Mesenchymal stem cell (in vitro differentiated cells and primary cell): Measurements from ENCODE around the gene TDRD9.

Experiments
- DNase-seq: peaks from one replicate; pipeline ENCODE4 v3.0.0-alpha.2; 2013
- H2AFZ ChIP-seq: one replicate; pipeline ENCODE4 v1.6.1; 2013; ENCODE audit warnings: low read depth, mild to moderate bottlenecking, control low read depth, inconsistent platforms, low read length, moderate library complexity
- H2AK5ac ChIP-seq: 2 replicates; pipeline ENCODE4 v1.6.1; 2013; ENCODE audit warnings: low read length, moderate library complexity, mild to moderate bottlenecking, inconsistent platforms; ENCODE audit not compliant: severe bottlenecking
- H2BK120ac ChIP-seq: one replicate; pipeline ENCODE4 v1.6.1; 2013; ENCODE audit warnings: low read depth, mild to moderate bottlenecking, inconsistent platforms, low read length, moderate library complexity
- H2BK12ac ChIP-seq, 2 experiments: one replicate each; pipeline ENCODE4 v1.6.1; 2013; ENCODE audit warnings: inconsistent platforms in 2 of 2, low read length in 2 of 2, mild to moderate bottlenecking in 2 of 2, moderate library complexity in 2 of 2, control low read depth in 1 of 2
- H2BK15ac ChIP-seq: one replicate; pipeline ENCODE4 v1.6.1; 2013; ENCODE audit warnings: mild to moderate bottlenecking, low read depth, inconsistent platforms; ENCODE audit not compliant: poor library complexity, severe bottlenecking
- H2BK5ac ChIP-seq: 2 replicates; pipeline ENCODE4 v1.6.1; 2013; ENCODE audit warnings: low read depth, mild to moderate bottlenecking, low read length, control low read depth, inconsistent platforms; ENCODE audit not compliant: poor library complexity, severe bottlenecking
- H3K14ac ChIP-seq, 2 experiments: one replicate each; pipeline ENCODE4 v1.6.1; 2013; ENCODE audit warnings: inconsistent platforms in 2 of 2, low read length in 2 of 2, control low read depth in 1 of 2, mild to moderate bottlenecking in 1 of 2, moderate library complexity in 1 of 2
- H3K18ac ChIP-seq, 2 experiments: one replicate each; pipeline ENCODE4 v1.6.1; 2013; ENCODE audit warnings: inconsistent platforms in 2 of 2, low read length in 2 of 2, control low read depth in 1 of 2, low read depth in 1 of 2, mild to moderate bottlenecking in 1 of 2
- H3K23ac ChIP-seq, 2 experiments: one replicate each; pipeline ENCODE4 v1.6.1; 2013; ENCODE audit warnings: inconsistent platforms in 2 of 2, low read length in 2 of 2, mild to moderate bottlenecking in 2 of 2, moderate library complexity in 2 of 2, control low read depth in 1 of 2
- H3K27ac ChIP-seq: 2 replicates; pipeline ENCODE4 v1.5.1; 2013; ENCODE audit warnings: mild to moderate bottlenecking, moderate library complexity, low read length, control low read depth, inconsistent platforms; ENCODE audit not compliant: poor library complexity, severe bottlenecking
- H3K27me3 ChIP-seq, 2 experiments: 2 replicates each; pipeline versions ENCODE4 v1.6.1 to v1.7.0; 2013; ENCODE audit warnings: low read length in 2 of 2, mild to moderate bottlenecking in 2 of 2, moderate library complexity in 2 of 2, control low read depth in 1 of 2, inconsistent platforms in 1 of 2; ENCODE audit not compliant: control insufficient read depth in 1 of 2, insufficient read depth in 1 of 2
- H3K36me3 ChIP-seq, 2 experiments: 2 replicates each; pipeline versions ENCODE4 v1.6.1 to v1.7.0; 2013; ENCODE audit warnings: low read length in 2 of 2, control low read depth in 1 of 2, inconsistent platforms in 1 of 2, low read depth in 1 of 2, mild to moderate bottlenecking in 1 of 2; ENCODE audit not compliant: insufficient read depth in 2 of 2, control insufficient read depth in 1 of 2
- H3K4ac ChIP-seq, 2 experiments: one replicate each; pipeline ENCODE4 v1.6.1; 2013; ENCODE audit warnings: inconsistent platforms in 2 of 2, low read length in 2 of 2, mild to moderate bottlenecking in 2 of 2, moderate library complexity in 2 of 2, control low read depth in 1 of 2, low read depth in 1 of 2
- H3K4me1 ChIP-seq: 2 replicates; pipeline ENCODE4 v1.6.1; 2013; ENCODE audit warnings: low read depth, low read length, control low read depth; ENCODE audit not compliant: control insufficient read depth, insufficient read depth
- H3K4me2 ChIP-seq: 2 replicates; pipeline ENCODE4 v1.6.1; 2013; ENCODE audit warnings: low read length, mild to moderate bottlenecking, inconsistent platforms; ENCODE audit not compliant: poor library complexity, severe bottlenecking
- H3K4me3 ChIP-seq, 2 experiments: 2 replicates each; pipeline versions ENCODE4 v1.5.1 to v1.7.0; 2013; ENCODE audit warnings: low read length in 2 of 2, mild to moderate bottlenecking in 2 of 2, control low read depth in 1 of 2, low read depth in 1 of 2; ENCODE audit not compliant: insufficient read depth in 1 of 2
- H3K79me1 ChIP-seq: replicated peaks from 2 replicates; pipeline ENCODE4 v1.6.1; 2013; ENCODE audit warnings: mild to moderate bottlenecking, control low read depth, low read length, inconsistent platforms; ENCODE audit not compliant: poor library complexity, severe bottlenecking
- H3K9ac ChIP-seq: 2 replicates; pipeline ENCODE4 v1.7.0; 2013; ENCODE audit warnings: mild to moderate bottlenecking, low read length, moderate library complexity
- H3K9me3 ChIP-seq: 2 replicates; pipeline ENCODE4 v1.7.0; 2013; ENCODE audit warnings: mild to moderate bottlenecking, low read length; ENCODE audit not compliant: control insufficient read depth
- H4K8ac ChIP-seq: one replicate; pipeline ENCODE4 v1.6.1; 2013; ENCODE audit warnings: inconsistent platforms, mild to moderate bottlenecking, low read length, moderate library complexity
- H4K91ac ChIP-seq: one replicate; pipeline ENCODE4 v1.6.1; 2013; ENCODE audit warnings: mild to moderate bottlenecking, low read length, inconsistent platforms
- WGBS: methylation state at CpG from one replicate; pipeline ENCODE4 v1.1.7; 2013; ENCODE audit warnings: mixed read lengths; 5-methylcytosine and 5-hydroxymethylcytosine counted together

The TDRD9 gene

DNA sequence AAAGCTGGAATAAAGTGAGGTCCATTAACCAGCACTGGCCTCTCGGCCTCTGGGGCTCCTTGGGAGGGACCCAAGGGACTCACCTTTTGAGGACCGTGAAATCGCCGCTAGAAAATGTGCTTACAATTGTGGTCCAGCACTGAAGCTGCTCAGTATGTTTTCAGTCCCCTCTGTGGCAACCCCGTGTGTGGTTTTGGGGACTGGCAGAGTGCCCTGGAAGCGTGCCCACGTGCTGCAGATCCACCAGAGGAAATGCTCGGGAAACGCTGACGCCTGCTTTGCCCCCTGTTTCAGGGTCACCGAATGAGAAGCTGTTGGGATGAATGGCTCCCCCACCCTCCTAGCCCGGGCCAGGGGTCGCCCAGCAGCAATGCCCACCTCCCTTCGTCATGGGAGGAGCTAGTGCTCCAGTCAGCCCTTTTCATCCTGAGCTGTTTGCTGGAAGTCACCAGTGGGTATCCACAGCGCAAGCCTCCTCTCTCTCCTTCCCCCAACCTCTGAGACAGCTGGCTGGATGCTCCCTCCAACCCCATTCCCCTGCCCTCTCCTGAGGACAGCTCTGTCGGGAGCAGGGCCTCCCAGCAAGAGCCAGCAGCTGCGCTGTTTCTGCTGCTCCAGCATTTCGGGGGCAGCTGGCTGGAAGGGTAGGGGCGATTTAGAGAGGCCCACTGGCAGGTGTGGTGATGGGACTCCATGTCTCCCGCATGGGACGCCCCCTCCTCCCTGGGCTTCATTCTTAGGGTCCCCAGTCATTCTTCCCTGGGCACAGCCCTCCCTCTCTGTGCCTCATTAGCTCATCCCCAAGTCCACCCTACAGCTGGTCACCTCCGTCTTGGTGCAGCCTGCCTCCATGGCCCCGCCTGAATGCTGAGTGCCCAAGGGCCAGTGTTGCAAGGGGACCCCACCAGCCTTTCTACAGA, 47.6 kb upstream of the TDRD9 start:
- Histone ChIP-seq H3K27ac (peak overlapping the region; percentile 33), H2BK120ac (no peak overlapping the region), H4K8ac (no peak overlapping the region), H2BK12ac (no peak overlapping the region), H2BK5ac (no peak overlapping the region), H3K4me3 (peak overlapping the region in 1 of 2 experiments; percentile 61), H2BK15ac (no peak overlapping the region), H3K4ac (no peak overlapping the region), H3K4me2 (peak overlapping the region; percentile 65), H2AFZ (no peak overlapping the region), H3K18ac (no peak overlapping the region), H2AK5ac (no peak overlapping the region), H3K14ac (no peak overlapping the region), H3K23ac (no peak overlapping the region), H3K4me1 (peaks cover 35% of the 10 kb centered on the region), H3K79me1 (no peaks in the 10 kb centered on the region), H3K9me3 (no peaks in the 10 kb centered on the region), H4K91ac (no peak overlapping the region), H3K36me3 (no peaks in the 10 kb centered on the region), H3K27me3 (peaks cover 11 to 49% of the 10 kb centered on the region in 2 experiments), H3K9ac (no peak overlapping the region)
- no peak for DNase-seq
- 80% methylated on average over 22 of the region's 23 CpGs for WGBS

DNA sequence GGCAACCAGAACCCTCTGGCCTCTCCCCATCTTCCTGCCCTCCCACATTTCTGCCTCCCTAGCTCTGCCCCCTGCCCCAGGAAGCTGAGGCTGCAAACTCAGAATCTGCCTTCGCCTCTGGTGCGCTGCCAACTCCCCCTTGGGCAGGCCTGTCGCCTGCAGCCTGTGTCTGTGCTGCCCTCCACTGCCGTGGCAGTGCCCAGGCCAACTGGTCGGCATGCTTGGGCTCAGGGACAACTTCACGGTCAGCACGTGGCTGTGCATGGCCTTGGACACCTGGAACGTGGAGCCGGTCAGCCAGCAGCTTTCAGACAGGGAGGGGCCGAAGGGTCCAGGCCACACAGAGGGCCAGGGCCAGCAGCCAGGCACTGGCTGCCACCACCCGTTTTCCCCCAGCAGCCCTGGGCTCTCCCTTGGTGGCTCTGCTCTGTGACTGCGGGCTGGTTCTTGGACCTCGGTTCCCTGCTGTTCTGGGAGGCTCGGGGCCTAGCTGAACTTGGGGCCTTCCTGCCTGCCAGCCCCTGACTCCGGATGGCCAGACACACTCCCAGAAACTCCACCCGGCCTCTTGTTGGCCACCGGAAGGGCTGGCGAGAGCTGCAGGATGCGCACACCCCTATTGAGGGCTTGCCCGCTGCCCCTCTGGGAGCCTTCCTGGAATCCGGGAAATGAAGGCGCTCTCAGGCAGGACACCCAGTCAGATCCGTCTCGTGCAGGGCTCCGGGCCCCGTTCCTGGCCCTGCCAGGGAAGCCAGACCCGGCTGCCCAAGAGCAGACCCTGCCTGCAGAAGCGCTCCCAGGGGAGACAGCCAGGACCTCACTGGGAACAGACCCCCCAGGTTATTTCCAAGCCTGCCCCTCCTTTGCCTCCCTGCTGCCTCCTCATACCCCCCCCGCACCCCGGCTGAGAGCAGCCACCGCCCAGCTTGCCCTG, 46.7 kb upstream of the TDRD9 start:
- WGBS = 89% methylated on average over 31 of the region's 31 CpGs

DNA sequence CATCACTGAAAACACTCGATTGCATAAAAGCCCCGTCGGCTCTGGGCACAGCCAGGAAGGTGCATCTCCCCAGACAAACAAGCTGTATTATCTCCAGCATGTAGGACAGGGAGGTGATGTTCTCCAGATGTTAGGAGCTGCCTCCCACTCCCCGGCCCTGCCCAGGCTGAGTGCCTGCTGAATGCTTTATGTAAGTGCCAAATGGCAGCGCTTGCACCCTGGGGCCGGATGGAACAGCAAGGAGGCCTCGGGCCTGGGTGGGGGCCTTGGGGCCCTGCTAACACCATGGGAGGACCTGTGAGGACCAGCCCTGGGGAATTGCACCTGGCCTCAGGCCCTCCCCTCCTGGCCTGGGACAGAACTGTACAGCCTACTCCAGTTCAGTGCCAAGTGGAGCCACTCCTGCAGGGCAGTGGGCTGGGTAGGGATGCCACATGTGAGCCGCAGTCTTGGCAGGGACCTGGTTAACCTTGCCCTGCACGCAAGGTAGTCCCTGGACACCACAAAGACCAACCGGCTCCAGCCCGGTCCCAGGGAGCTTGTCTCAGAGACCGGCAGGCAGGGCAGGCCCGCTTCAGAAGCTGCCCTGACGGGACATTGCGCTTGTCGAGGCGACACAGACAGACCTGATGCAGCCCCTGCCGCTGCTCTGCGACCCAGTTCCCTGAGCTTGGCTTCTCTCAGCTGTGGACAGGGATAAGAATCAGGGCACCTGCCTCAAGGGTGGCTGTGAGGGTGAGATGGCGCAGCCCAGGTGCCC, 45.6 kb upstream of the TDRD9 start:
- no peak overlapping the region for H2BK5ac ChIP-seq
- no peak overlapping the region for H4K91ac ChIP-seq
- peak overlapping the region in 1 of 2 experiments; percentile 7 for H3K4me3 ChIP-seq
- H3K4me2 ChIP-seq = no peak overlapping the region
- no peak overlapping the region for H3K23ac ChIP-seq
- H2BK12ac ChIP-seq = no peak overlapping the region
- WGBS = 89% methylated on average over 20 of the region's 20 CpGs
- H3K4me1 ChIP-seq = peaks cover 39% of the 10 kb centered on the region
- H3K9me3 ChIP-seq = no peaks in the 10 kb centered on the region
- no peak overlapping the region for H2BK120ac ChIP-seq
- no peak overlapping the region for H3K4ac ChIP-seq
- no peaks in the 10 kb centered on the region for H3K79me1 ChIP-seq
- no peak overlapping the region for H3K9ac ChIP-seq
- DNase-seq = no peak
- no peaks in the 10 kb centered on the region for H3K36me3 ChIP-seq
- H3K27ac ChIP-seq = no peak overlapping the region
- no peak overlapping the region for H3K14ac ChIP-seq
- H3K27me3 ChIP-seq = peaks cover 21 to 70% of the 10 kb centered on the region in 2 experiments
- no peak overlapping the region for H2BK15ac ChIP-seq
- H4K8ac ChIP-seq = no peak overlapping the region
- no peak overlapping the region for H2AFZ ChIP-seq
- no peak overlapping the region for H2AK5ac ChIP-seq
- no peak overlapping the region for H3K18ac ChIP-seq

More for the DNA sequence above, 46.7 kb upstream of the TDRD9 start:
- H2AFZ ChIP-seq = no peak overlapping the region
- no peak overlapping the region for H2BK5ac ChIP-seq
- H3K14ac ChIP-seq = no peak overlapping the region
- DNase-seq = no peak
- no peak overlapping the region for H2BK12ac ChIP-seq
- no peak overlapping the region for H3K4me2 ChIP-seq
- H3K9ac ChIP-seq = no peak overlapping the region
- peaks cover 37% of the 10 kb centered on the region for H3K4me1 ChIP-seq
- no peak overlapping the region for H3K27ac ChIP-seq
- H3K9me3 ChIP-seq = no peaks in the 10 kb centered on the region
- H2AK5ac ChIP-seq = no peak overlapping the region
- H3K18ac ChIP-seq = no peak overlapping the region
- no peak overlapping the region for H3K23ac ChIP-seq
- H4K8ac ChIP-seq = no peak overlapping the region
- no peak overlapping the region for H3K4ac ChIP-seq
- no peak overlapping the region for H2BK15ac ChIP-seq
- no peaks in the 10 kb centered on the region for H3K79me1 ChIP-seq
- no peaks in the 10 kb centered on the region for H3K36me3 ChIP-seq
- H3K27me3 ChIP-seq = peaks cover 18 to 58% of the 10 kb centered on the region in 2 experiments
- no peak overlapping the region for H4K91ac ChIP-seq
- no peak overlapping the region for H3K4me3 ChIP-seq
- no peak overlapping the region for H2BK120ac ChIP-seq
